ENCODE measurements around the gene SRGAP1.

DNA sequence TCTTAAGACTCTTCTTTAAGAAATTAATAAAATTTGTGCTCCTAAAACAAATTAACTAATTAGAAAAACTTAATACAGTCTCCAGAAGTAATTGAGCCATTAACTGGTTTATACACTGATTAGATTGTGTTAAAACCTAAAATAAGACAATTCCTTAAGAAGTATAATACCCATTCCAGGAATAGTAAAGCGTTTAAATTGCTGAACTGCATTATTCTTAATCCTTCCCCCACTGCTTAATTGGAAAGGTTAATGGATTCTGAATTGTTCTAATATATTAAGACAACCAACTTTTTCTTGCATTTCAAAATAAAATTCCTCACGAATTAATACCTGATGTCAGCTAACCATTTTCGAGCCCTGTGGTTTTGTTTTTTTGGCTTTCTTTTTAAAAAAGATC lies 249.2 kb downstream of the SRGAP1 start:
- TF ChIP-seq ELK4 (IDR thresholded peaks at IDR 0.05; ENCODE audit: borderline replicate concordance, low read depth, low read length) (no peak), PRDM10 (tag by site-specific recombination; IDR thresholded peaks at IDR 0.05) (no peak), PBX3 (CRISPR knock-in tag; IDR thresholded peaks at IDR 0.05) (no peak), CTCF (tag by site-specific recombination; IDR thresholded peaks at IDR 0.05) (no peak), ZNF654 (tag by site-specific recombination; IDR thresholded peaks at IDR 0.05; ENCODE audit: low read depth) (no peak), ZSCAN30 (tag by site-specific recombination; IDR thresholded peaks at IDR 0.05) (no peak), ZBTB11 (tag by site-specific recombination; conservative IDR thresholded peaks at IDR 0.05; ENCODE audit: low read depth) (no peak), ZNF132 (tag by site-specific recombination; IDR thresholded peaks at IDR 0.05; ENCODE audit: borderline replicate concordance) (no peak), ZNF24 (tag by site-specific recombination; IDR thresholded peaks at IDR 0.05) (no peak), ZNF114 (tag by site-specific recombination; IDR thresholded peaks at IDR 0.05) (no peak), ZNF558 (tag by site-specific recombination; IDR thresholded peaks at IDR 0.05) (no peak), HOXA7 (CRISPR knock-in tag; IDR thresholded peaks at IDR 0.05; ENCODE audit: borderline replicate concordance) (no peak), ZNF274 (IDR thresholded peaks at IDR 0.05; ENCODE audit: low read length) (no peak), ZNF274 (tag by site-specific recombination; IDR thresholded peaks at IDR 0.05; ENCODE audit: borderline replicate concordance) (no peak)
- TF ChIP-seq, protein P1, sequence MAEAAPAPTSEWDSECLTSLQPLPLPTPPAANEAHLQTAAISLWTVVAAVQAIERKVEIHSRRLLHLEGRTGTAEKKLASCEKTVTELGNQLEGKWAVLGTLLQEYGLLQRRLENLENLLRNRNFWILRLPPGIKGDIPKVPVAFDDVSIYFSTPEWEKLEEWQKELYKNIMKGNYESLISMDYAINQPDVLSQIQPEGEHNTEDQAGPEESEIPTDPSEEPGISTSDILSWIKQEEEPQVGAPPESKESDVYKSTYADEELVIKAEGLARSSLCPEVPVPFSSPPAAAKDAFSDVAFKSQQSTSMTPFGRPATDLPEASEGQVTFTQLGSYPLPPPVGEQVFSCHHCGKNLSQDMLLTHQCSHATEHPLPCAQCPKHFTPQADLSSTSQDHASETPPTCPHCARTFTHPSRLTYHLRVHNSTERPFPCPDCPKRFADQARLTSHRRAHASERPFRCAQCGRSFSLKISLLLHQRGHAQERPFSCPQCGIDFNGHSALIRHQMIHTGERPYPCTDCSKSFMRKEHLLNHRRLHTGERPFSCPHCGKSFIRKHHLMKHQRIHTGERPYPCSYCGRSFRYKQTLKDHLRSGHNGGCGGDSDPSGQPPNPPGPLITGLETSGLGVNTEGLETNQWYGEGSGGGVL (tag by site-specific recombination; IDR thresholded peaks at IDR 0.05): no peak
